Mucosa of stomach (tissue), 1 donor: Measurements from ENCODE around the gene PTPRJ.

Experiments used
- H3K27me3 ChIP-seq: one replicate; pipeline ENCODE4 v1.7.0; 2013; ENCODE audit warnings: mild to moderate bottlenecking, low read length; ENCODE audit not compliant: control insufficient read depth, insufficient read depth
- H3K36me3 ChIP-seq: one replicate; pipeline ENCODE4 v1.7.0; 2013; ENCODE audit warnings: low read length; ENCODE audit not compliant: control insufficient read depth, insufficient read depth
- H3K4me1 ChIP-seq: one replicate; pipeline ENCODE4 v1.7.0; 2013; ENCODE audit warnings: mild to moderate bottlenecking, low read length; ENCODE audit not compliant: control insufficient read depth, insufficient read depth
- H3K4me3 ChIP-seq: one replicate; pipeline ENCODE4 v1.7.0; 2013; ENCODE audit warnings: low read length
- H3K9ac ChIP-seq: one replicate; pipeline ENCODE4 v1.7.0; 2013; ENCODE audit warnings: mild to moderate bottlenecking, low read length, moderate library complexity
- H3K9me3 ChIP-seq: one replicate; pipeline ENCODE4 v1.7.0; 2013; ENCODE audit warnings: mild to moderate bottlenecking, low read length, moderate library complexity; ENCODE audit not compliant: control insufficient read depth
- donor health status: Pancreatic carcinoma.

PTPRJ gene

GRCh38 chr11:48207881-48208280 is 227.5 kb downstream of the PTPRJ start:
- no peak overlapping the region for H3K9ac ChIP-seq
- no peaks in the 10 kb centered on the region for H3K4me1 ChIP-seq
- no peaks in the 10 kb centered on the region for H3K27me3 ChIP-seq
- no peaks in the 10 kb centered on the region for H3K9me3 ChIP-seq
- no peaks in the 10 kb centered on the region for H3K36me3 ChIP-seq
- H3K4me3 ChIP-seq: no peak overlapping the region

GRCh38 chr11:48210052-48210451 is 229.7 kb downstream of the PTPRJ start:
- H3K4me3 ChIP-seq: no peak overlapping the region
- no peaks in the 10 kb centered on the region for H3K4me1 ChIP-seq
- no peaks in the 10 kb centered on the region for H3K27me3 ChIP-seq
- H3K36me3 ChIP-seq: no peaks in the 10 kb centered on the region
- H3K9ac ChIP-seq: no peak overlapping the region
- no peaks in the 10 kb centered on the region for H3K9me3 ChIP-seq

- H3K27me3 ChIP-seq: no peaks in the 10 kb centered on the region
- no peak within 1 kb of the TSS for H3K4me3 ChIP-seq
- no peaks in the 10 kb centered on the region for H3K4me1 ChIP-seq
- no peak within 1 kb of the TSS for H3K9ac ChIP-seq
- no peaks in the 10 kb centered on the region for H3K36me3 ChIP-seq
- H3K9me3 ChIP-seq: no peaks in the 10 kb centered on the region
Observed at GRCh38 chr11:48216510-48216909, 236.2 kb downstream of the PTPRJ start, which contains the start of gene OR4B1. OR4B1 (plus strand) TSS chr11:48216810; CDS start chr11:48216810, 0 bp downstream.
